GM23248 (cell line): ENCODE data around the gene CDC27.
"Not testable (repeated sequence)": the region's sequence is repeated elsewhere in the genome, so short reads cannot be mapped to it uniquely, and the experiment has no call there.

Experiments used
- EZH2 ChIP-seq: fragments of 200-600 bp; sonication (generic); IDR thresholded peaks from 2 replicates; pipeline ENCODE4 v1.6.1; 2018; ENCODE audit warnings: antibody characterized with exemption, mild to moderate bottlenecking; ENCODE audit not compliant: insufficient read depth, poor library complexity, severe bottlenecking
- EZH2phosphoT487 ChIP-seq: fragments of 200-600 bp; sonication (generic); IDR thresholded peaks from 2 replicates; pipeline ENCODE4 v1.6.1; 2018; ENCODE audit warnings: antibody characterized with exemption, moderate library complexity, mild to moderate bottlenecking, low read depth; ENCODE audit not compliant: insufficient read depth

DNA sequence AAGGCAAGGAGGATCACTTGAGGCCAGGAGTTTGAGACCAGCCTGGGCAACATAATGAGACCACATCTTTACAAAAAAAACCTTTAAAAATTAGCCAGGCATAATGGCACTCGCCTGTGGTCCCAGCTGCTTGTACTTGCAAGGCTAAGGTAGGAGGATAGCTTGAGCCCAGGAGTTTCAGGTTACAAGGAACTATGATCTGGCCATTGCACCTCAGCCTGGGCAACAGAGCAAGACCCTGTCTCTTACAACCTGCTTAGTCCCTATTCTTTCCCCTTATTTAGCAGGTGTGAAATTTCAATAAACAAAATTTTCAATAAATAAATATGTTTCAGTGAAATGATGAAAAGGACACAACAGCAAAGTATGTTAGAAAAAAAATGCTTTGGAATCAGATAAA lies 114.7 kb downstream of the CDC27 start:
- not testable (repeated sequence) for TF ChIP-seq EZH2, EZH2phosphoT487
